ENCODE data around the gene NXPE3.

Gene NXPE3

GRCh38 chr3:101827211-101828174 lies 48.5 kb downstream of the NXPE3 start:
- DNase-seq = peak; percentile 84 to 87
- TF ChIP-seq CTCF (IDR thresholded peaks at IDR 0.05) = no peak
- H3K9me3 ChIP-seq = no peaks in the 10 kb centered on the region
- H3K27me3 ChIP-seq = no peaks in the 10 kb centered on the region
- H3K36me3 ChIP-seq = no peaks in the 10 kb centered on the region
- intact Hi-C loops (cut with DNase I; ENCODE audit: low total_unique reads) = no loop called here
- peak overlapping the region; percentile 84 to 90 for H3K27ac ChIP-seq
- peak overlapping the region; percentile 63 to 66 for H3K4me3 ChIP-seq
- H3K4me1 ChIP-seq = peaks cover 0 to 58% (median 25%) of the 10 kb centered on the region in 4 donors

GRCh38 chr3:101828276-101828675 lies 49.3 kb downstream of the NXPE3 start:
- Histone ChIP-seq H3K9me3 (no peaks in the 10 kb centered on the region), H3K36me3 (no peaks in the 10 kb centered on the region), H3K27me3 (no peaks in the 10 kb centered on the region), H3K27ac (peak overlapping the region; percentile 84 to 90), H3K4me3 (peak overlapping the region; percentile 63 to 66), H3K4me1 (peaks cover 0 to 58% (median 25%) of the 10 kb centered on the region in 4 donors)
- no peak for TF ChIP-seq CTCF (IDR thresholded peaks at IDR 0.05)
- DNase-seq = no peak
- intact Hi-C loops (cut with DNase I; ENCODE audit: low total_unique reads) = no loop called here

GRCh38 chr3:101828691-101829436 lies 49.9 kb downstream of the NXPE3 start:
- no peaks in the 10 kb centered on the region for H3K27me3 ChIP-seq
- H3K4me3 ChIP-seq = peak overlapping the region; percentile 63 to 66
- H3K36me3 ChIP-seq = no peaks in the 10 kb centered on the region
- H3K27ac ChIP-seq = peak overlapping the region; percentile 84 to 90
- H3K9me3 ChIP-seq = no peaks in the 10 kb centered on the region
- intact Hi-C loops (cut with DNase I; ENCODE audit: low total_unique reads) = no loop called here
- TF ChIP-seq CTCF (IDR thresholded peaks at IDR 0.05) = no peak
- peak; percentile 68 to 82 for DNase-seq
- peaks cover 0 to 55% (median 25%) of the 10 kb centered on the region in 4 donors for H3K4me1 ChIP-seq

GRCh38 chr3:101829437-101829830 lies 50.4 kb downstream of the NXPE3 start:
- Histone ChIP-seq H3K27ac (peak overlapping the region; percentile 84 to 90), H3K4me3 (peak overlapping the region; percentile 63 to 66)
- intact Hi-C loops (cut with DNase I; ENCODE audit: low total_unique reads) = no loop called here

More at GRCh38 chr3:101829437-101829830, 50.4 kb downstream of the NXPE3 start:
- no peak for TF ChIP-seq CTCF (IDR thresholded peaks at IDR 0.05)
- Histone ChIP-seq H3K9me3 (no peaks in the 10 kb centered on the region), H3K36me3 (no peaks in the 10 kb centered on the region), H3K27me3 (no peaks in the 10 kb centered on the region), H3K4me1 (peaks cover 0 to 50% (median 25%) of the 10 kb centered on the region in 4 donors)
- no peak for DNase-seq
